ENCODE measurements around the gene DNAH8.
"Not testable (repeated sequence)": the region's sequence is repeated elsewhere in the genome, so short reads cannot be mapped to it uniquely, and the experiment has no call there.

Gene DNAH8

GRCh38 chr6:38796006-38796405 is 80.9 kb downstream of the DNAH8 start:
- in situ Hi-C loops (cut with MboI; ENCODE audit: low sequenced_read_pairs), result no loop called here

DNA sequence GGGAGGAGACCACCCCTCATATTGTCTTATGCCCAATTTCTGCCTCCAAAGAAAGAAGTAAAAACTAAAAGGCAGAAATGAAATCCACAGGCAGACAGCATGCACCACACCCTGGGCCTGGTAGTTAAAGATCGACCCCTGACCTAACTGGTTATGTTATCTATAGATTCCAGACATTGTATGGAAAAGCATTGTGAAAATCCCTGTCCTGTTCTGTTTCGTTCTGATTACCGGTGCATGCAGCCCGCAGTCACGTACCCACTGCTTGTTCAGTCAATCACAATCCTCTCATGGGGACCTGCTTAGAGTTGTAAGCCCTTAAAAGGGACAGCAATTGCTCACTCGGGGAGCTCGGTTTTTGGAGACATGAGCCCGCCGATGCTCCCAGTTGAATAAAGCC is 81.3 kb downstream of the DNAH8 start:
- in situ Hi-C loops (cut with MboI; ENCODE audit: low sequenced_read_pairs), result not testable (repeated sequence)

DNA sequence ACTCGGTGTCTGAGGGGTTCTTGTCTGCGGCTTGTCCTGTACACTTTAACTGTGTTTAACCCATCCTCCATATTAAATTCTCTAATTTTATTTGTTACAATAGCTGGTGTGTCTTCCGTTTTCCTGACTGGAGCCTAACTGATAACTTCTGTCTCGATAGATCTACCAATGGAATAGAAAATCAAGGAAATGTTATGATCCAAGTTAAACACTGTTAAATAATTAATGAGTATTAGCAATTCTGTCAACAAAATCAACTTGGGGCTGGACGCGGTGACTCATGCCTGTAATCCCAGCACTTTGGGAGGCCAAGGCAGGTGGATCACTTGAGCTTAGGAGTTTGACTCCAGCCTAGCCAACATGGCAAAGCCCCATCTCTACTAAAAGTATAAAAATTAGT is 81.7 kb downstream of the DNAH8 start:
- in situ Hi-C loops (cut with MboI; ENCODE audit: low sequenced_read_pairs), result no loop called here

GRCh38 chr6:38797391-38797790 is 82.3 kb downstream of the DNAH8 start:
- in situ Hi-C loops (cut with MboI; ENCODE audit: low sequenced_read_pairs), result no loop called here

GRCh38 chr6:38799529-38800184 is 84.5 kb downstream of the DNAH8 start:
- in situ Hi-C loops (cut with MboI; ENCODE audit: low sequenced_read_pairs), result no loop called here

DNA sequence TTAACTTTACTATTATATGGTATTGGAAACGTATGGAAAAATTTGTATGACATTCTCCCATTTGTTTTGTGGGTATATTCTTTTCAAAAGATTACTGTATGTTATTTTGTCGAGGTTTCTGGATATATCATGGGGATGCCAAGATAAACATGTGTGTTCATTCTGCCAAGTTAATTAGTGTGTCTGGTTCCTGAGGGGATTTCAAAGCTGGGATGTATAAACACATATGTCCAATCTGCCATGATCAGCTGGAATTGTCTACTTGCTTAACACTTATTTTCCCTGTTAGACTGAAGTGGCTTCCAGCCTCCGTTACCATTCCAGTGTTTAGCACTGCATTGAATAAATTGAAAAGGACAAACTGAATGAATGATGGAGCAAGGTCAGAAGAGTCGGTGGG is 86.2 kb downstream of the DNAH8 start:
- in situ Hi-C loops (cut with MboI; ENCODE audit: low sequenced_read_pairs), result no loop called here

GRCh38 chr6:38802497-38802896 is 87.4 kb downstream of the DNAH8 start:
- in situ Hi-C loops (cut with MboI; ENCODE audit: low sequenced_read_pairs), result no loop called here

DNA sequence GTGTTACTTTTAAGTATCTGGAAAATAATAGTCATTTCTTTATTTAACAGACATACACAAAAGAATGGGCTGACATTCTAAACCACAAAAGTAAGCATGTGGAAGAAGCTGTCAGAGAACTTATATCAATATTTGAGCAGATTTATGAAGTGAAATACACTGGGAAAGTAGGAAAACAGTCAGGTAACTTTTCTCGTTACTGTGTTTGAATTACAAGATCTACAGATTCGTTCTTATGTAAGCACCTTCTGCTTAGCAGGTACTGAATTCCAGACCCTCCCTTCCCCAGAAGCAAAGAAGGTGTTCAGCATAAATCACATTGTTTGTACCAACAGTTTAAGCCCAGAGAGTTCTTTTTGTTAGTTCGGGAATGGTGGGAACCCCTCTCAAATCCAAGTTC is 88.0 kb downstream of the DNAH8 start:
- in situ Hi-C loops (cut with MboI; ENCODE audit: low sequenced_read_pairs), result no loop called here

- in situ Hi-C loops (cut with MboI; ENCODE audit: low sequenced_read_pairs), result no loop called here
Measured at GRCh38 chr6:38804358-38804757, 89.2 kb downstream of the DNAH8 start.

DNA sequence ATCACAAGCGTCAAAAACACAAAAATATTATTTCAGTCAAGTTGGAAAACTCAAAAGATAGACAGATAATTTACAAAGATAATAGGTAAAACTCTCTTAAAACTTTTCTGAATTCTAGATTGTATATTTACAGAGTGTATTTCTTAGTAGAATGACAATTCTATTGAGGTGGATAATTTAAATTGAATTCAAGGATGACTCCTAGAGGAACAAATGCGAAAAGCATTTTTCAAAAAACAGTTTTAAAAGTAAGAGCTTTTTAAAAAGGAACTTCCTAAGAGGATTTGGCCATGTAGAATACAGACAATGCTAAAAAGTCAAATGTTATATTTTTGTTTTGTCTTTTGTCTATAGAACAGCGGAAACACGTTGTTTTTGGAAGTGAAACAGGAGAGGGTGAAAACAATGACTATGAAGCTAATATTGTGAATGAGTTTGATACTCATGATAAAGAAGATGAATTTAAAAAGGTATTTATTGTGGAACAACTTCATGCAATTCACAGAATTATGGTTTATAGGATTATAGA is 90.1 kb downstream of the DNAH8 start:
- in situ Hi-C loops (cut with MboI; ENCODE audit: low sequenced_read_pairs), result no loop called here

GRCh38 chr6:38805692-38806091 is 90.6 kb downstream of the DNAH8 start:
- in situ Hi-C loops (cut with MboI; ENCODE audit: low sequenced_read_pairs), result no loop called here

- in situ Hi-C loops (cut with MboI; ENCODE audit: low sequenced_read_pairs), result no loop called here
Measured at GRCh38 chr6:38806271-38806670, 91.2 kb downstream of the DNAH8 start.

DNA sequence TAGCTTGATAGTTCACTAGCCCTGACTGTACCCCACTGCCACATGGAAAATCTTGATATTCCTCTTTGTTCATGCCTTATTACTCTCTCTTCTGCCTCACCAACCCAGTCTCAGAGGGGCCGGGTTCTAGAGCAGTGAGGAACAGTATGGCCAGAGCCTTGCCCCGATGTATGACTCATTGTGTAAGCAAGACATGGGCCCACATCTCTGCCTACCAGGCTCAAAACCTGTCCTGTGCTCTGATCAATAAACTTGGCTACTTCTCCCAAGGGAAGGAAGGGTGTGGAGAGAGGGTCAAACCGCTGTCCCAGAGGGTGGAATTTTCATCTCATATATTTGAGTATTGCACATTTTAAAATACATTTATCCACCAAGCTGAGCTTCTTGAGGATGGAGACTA is 91.7 kb downstream of the DNAH8 start:
- in situ Hi-C loops (cut with MboI; ENCODE audit: low sequenced_read_pairs), result no loop called here

- in situ Hi-C loops (cut with MboI; ENCODE audit: low sequenced_read_pairs), result no loop called here
Measured at GRCh38 chr6:38808039-38808438, 92.9 kb downstream of the DNAH8 start.

- in situ Hi-C loops (cut with MboI; ENCODE audit: low sequenced_read_pairs), result no loop called here
Measured at GRCh38 chr6:38813041-38813823, 98.1 kb downstream of the DNAH8 start.

- in situ Hi-C loops (cut with MboI; ENCODE audit: low sequenced_read_pairs), result no loop called here
Measured at GRCh38 chr6:38814761-38815160, 99.7 kb downstream of the DNAH8 start.

DNA sequence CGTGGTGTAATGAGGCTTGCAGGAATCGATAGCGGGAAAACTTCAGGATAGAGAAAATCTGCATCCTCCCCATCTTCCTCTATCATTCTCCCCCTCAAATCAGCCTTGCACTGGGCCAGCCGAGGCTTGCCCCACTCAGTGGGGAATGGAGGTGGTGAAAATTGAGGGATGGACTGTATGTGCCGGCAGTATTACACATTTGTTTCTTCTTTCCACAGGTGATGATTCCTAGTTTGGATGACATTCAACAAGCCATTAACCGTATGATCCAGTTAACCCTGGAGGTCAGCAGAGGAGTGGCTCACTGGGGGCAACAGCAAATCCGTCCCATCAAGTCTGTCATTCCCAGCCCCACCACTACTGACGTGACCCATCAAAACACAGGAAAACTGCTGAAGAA is 100.1 kb downstream of the DNAH8 start:
- in situ Hi-C loops (cut with MboI; ENCODE audit: low sequenced_read_pairs), result no loop called here

- in situ Hi-C loops (cut with MboI; ENCODE audit: low sequenced_read_pairs), result no loop called here
Measured at GRCh38 chr6:38818691-38819090, 103.6 kb downstream of the DNAH8 start.

DNA sequence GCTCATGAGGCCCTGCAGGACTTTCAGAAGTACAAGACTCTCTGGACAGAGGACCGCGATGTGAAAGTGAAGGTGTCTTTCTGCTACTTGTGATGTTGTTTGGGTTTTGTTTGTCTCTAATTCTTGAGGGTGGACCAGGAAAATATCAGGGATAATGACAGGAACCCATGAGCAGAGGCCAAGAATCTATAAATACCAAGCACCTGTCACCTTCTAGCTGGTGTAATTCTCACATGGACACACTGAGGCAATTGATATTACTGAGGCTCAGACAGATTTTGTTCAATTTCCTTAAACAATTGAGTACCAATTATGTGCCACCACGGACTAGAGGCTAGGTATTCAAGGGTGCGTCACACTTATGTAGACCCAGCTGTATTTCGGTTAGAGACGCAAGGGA is 107.9 kb downstream of the DNAH8 start:
- in situ Hi-C loops (cut with MboI; ENCODE audit: low sequenced_read_pairs), result no loop called here

- in situ Hi-C loops (cut with MboI; ENCODE audit: low sequenced_read_pairs), result no loop called here
Measured at GRCh38 chr6:38824243-38824894, 109.3 kb downstream of the DNAH8 start.

DNA sequence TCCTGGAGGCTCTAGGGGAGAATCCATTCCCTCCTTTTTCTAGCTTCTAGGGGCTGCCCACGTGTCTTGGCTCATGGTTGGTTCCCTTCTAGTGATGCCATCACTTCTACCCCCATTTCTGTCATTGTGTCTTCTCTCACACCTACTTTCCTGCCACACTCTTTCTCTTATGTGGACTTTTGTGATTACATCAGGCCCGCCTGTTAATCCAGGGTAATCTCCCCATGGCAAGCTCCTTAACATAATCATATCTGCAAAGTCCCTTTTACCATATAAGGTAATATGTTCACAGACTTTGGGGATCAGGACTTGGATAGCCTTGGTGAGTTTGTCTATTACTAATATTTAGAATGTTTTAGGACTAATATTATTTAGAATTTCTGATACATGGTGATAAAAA is 111.9 kb downstream of the DNAH8 start:
- in situ Hi-C loops (cut with MboI; ENCODE audit: low sequenced_read_pairs), result no loop called here

- in situ Hi-C loops (cut with MboI; ENCODE audit: low sequenced_read_pairs), result no loop called here
Measured at GRCh38 chr6:38831865-38832264, 116.8 kb downstream of the DNAH8 start.
